SK-N-MC (cell line): Measurements from ENCODE around the gene ZNF804A.

Experiments used
- DNase-seq: peaks from one replicate; pipeline ENCODE4 v3.0.0-alpha.2; 2011; ENCODE audit warnings: low read depth, low spot score
- H3K27ac ChIP-seq: fragments of 200-600 bp; sonication (generic); 2 replicates; pipeline ENCODE4 v1.5.1; 2016; ENCODE audit warnings: mixed run types
- H3K36me3 ChIP-seq: fragments of 200-600 bp; sonication (generic); 2 replicates; pipeline ENCODE4 v1.6.1; 2017; ENCODE audit warnings: antibody characterized with exemption, low read length, mixed read lengths; ENCODE audit not compliant: insufficient read depth
- H3K4me3 ChIP-seq: fragments of 200-600 bp; sonication (generic); 2 replicates; pipeline ENCODE4 v1.5.1; 2016
- H3K9ac ChIP-seq: fragments of 200-600 bp; sonication (generic); 2 replicates; pipeline ENCODE4 v1.8.0; 2017; ENCODE audit warnings: mixed run types, mixed read lengths; ENCODE audit not compliant: insufficient read length
- H3K9me3 ChIP-seq: fragments of 200-600 bp; sonication (generic); 2 replicates; pipeline ENCODE4 v1.6.1; 2017; ENCODE audit warnings: low read depth, mild to moderate bottlenecking, antibody characterized with exemption, low read length, moderate library complexity, mixed read lengths
- EZH2 ChIP-seq: fragments of 200-600 bp; sonication (generic); IDR thresholded peaks from one replicate; pipeline ENCODE4 v1.6.1; 2017; ENCODE audit warnings: antibody characterized with exemption
- FOXP2 ChIP-seq: optimal IDR thresholded peaks from 2 replicates; pipeline ENCODE3; 2011; ENCODE audit warnings: mild to moderate bottlenecking, moderate library complexity; ENCODE audit not compliant: insufficient read depth; ENCODE audit errors: extremely low read length, control extremely low read depth
- POLR2AphosphoS5 ChIP-seq: IDR thresholded peaks from 2 replicates; pipeline ENCODE4 v1.6.1; 2012; ENCODE audit warnings: mild to moderate bottlenecking, low read depth, low read length, borderline replicate concordance

ZNF804A gene

DNA sequence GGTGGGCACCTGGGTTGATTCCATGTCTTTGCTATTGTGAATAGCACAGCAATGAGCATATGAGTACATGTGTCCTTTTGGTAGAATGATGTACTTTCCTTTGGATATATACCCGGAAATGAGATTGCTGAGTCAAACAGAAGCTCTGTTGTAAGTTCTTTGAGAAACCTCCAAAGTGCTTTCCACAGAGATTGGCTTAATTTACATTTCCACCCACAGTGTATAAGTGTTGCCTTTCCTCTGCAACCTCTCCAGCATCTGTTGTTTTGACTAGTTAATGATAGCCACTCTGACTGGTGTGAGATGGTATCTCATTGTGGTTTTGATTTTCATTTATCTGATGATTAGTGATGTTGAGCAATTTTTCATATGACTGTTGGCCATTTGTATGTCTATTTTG is 194.8 kb downstream of the ZNF804A start:
- no peak for DNase-seq
- H3K9me3 ChIP-seq = no peaks in the 10 kb centered on the region
- H3K36me3 ChIP-seq = no peaks in the 10 kb centered on the region
- H3K4me3 ChIP-seq = no peak overlapping the region
- TF ChIP-seq POLR2AphosphoS5 = no peak
- no peak for TF ChIP-seq EZH2
- TF ChIP-seq FOXP2 = no peak
- no peak overlapping the region for H3K27ac ChIP-seq
- no peak overlapping the region for H3K9ac ChIP-seq

DNA sequence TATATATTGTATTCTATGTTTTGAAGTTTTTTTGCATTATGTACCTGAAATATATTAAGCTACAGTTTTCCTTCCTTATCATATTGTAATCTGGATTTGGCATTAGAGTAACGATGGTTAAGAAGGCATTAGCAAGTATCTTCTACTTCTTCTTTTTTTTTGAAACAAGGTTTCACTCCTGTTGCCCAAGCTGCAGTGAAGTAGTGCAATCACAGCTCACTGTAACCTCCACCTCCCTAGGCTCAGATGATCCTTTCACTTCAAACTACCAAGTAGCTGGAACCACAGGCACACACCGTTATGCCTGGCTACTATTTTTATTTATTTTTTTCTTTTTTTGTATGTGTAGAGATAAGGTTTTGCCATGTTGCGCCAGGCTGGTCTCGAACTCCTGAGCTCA is 201.1 kb downstream of the ZNF804A start:
- H3K9ac ChIP-seq = no peak overlapping the region
- H3K4me3 ChIP-seq = no peak overlapping the region
- no peak for TF ChIP-seq POLR2AphosphoS5
- no peak for TF ChIP-seq EZH2
- TF ChIP-seq FOXP2 = no peak
- DNase-seq = no peak
- no peak overlapping the region for H3K27ac ChIP-seq
- H3K9me3 ChIP-seq = no peaks in the 10 kb centered on the region
- H3K36me3 ChIP-seq = no peaks in the 10 kb centered on the region

DNA sequence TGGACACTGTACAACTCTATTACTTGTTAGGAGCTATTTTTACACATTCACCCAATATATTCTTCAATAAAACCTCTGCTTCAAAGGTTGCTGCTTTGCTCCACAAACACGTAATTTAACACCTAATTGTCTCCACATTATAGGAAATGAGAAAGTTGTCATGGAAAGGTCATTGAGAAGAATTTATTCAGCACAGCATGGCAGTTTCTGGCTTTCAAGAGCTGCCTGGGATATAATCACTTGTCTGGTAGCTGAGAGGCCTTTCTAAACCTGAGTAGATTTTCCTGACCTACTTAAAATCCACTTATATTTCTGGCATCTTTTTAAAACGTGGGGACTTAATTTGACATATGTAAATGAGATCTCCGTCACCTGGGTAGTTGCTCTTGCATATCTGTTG is 216.1 kb downstream of the ZNF804A start:
- Histone ChIP-seq H3K9ac (no peak overlapping the region), H3K4me3 (no peak overlapping the region), H3K27ac (no peak overlapping the region), H3K9me3 (no peaks in the 10 kb centered on the region), H3K36me3 (no peaks in the 10 kb centered on the region)
- TF ChIP-seq POLR2AphosphoS5 (no peak), FOXP2 (no peak), EZH2 (no peak)
- DNase-seq = no peak

DNA sequence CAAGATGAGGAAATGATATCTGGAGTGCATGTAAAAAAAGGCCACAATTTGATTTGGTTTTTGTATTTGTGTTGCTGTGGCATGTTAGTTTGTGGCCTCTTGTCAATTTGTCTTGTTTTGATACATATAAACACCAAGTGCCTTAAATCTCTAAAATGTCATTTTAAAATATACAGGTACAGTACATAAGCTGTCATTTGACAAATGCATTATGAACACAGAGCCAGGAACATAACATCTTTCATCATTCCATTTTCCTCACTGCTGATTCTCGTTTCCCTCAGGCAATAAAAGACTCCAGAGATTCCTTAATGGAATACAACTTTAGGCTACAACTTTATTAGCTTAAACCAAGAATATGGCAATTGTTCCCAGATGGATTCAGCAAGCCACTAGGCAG is 217.5 kb downstream of the ZNF804A start:
- H3K9me3 ChIP-seq = no peaks in the 10 kb centered on the region
- no peak overlapping the region for H3K4me3 ChIP-seq
- H3K36me3 ChIP-seq = no peaks in the 10 kb centered on the region
- H3K9ac ChIP-seq = no peak overlapping the region
- no peak for DNase-seq
- no peak for TF ChIP-seq POLR2AphosphoS5
- TF ChIP-seq FOXP2 = no peak
- TF ChIP-seq EZH2 = no peak
- no peak overlapping the region for H3K27ac ChIP-seq

DNA sequence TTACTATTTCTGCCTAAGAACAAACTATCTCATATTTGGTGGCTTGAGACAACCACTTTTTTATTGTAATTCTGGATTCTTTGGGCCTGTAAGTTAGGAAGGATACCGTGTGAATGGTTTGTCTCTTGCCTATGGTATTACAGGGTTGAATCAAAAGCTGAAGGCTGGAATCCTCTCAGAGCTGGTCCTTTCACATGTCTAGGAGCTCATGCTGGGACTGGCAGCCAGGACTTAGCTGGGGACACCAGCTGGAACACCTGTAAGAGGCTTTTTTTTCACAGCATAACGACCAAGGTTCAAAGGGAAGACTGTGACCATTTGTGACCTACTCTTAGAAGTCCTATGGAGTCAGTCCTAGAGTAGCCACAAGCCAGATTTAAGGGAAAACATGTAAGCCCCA is 226.3 kb downstream of the ZNF804A start:
- no peak for DNase-seq
- Histone ChIP-seq H3K27ac (no peak overlapping the region), H3K9ac (no peak overlapping the region), H3K36me3 (no peaks in the 10 kb centered on the region), H3K9me3 (no peaks in the 10 kb centered on the region), H3K4me3 (no peak overlapping the region)
- TF ChIP-seq FOXP2 (no peak), POLR2AphosphoS5 (no peak), EZH2 (no peak)

DNA sequence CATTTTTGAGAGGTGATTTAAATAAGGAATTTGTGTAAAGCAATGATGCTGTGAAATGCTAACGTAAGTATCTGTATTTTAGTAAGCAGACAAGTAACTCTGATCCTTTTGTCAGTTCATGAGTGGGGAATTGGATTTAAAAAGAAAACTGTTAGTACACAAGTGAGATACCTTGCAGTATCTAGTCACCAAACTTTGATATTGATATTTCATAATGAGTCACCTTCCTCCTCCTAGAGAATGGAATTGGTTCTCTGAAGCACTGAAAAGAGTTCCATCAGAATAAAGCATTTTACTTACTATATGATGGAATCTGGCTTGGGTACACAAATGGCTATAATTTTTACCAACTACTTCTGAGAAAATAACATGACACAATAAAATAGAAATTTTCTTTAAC is 232.2 kb downstream of the ZNF804A start:
- H3K9ac ChIP-seq = no peak overlapping the region
- H3K27ac ChIP-seq = no peak overlapping the region
- no peaks in the 10 kb centered on the region for H3K9me3 ChIP-seq
- no peaks in the 10 kb centered on the region for H3K36me3 ChIP-seq
- no peak for DNase-seq
- H3K4me3 ChIP-seq = no peak overlapping the region
- no peak for TF ChIP-seq EZH2

DNA sequence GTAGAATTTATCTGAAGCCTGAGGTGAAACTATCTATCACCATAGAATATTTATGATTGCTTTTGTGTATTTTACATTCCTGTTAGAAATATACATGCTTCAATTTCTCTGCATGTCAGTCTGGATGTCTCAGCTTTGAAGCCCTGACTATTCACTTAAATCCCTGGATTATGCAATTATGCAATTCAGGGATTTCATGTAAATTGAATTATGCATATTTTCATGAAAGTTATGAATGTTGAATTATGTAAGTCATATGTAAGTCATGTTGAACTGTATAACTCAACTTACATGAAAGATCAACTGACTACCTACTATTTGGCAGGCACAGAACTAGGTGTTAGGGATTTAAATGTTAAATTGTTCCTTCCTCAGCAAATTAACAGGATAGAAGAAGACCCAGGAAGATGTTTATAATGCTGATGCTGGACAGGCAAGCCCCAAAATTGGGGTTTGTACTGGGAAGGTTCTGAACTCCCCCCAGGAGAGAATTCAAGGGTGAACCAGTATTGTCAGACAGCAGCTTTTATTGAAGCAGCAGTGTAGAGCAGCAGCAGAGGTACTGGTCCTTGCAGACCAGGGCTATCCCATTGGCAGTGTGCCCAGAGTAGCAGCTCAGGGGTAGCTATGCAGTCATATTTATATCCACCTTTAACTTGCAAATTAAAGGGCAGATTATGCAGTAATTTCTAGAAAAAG is 236.5 kb downstream of the ZNF804A start:
- TF ChIP-seq POLR2AphosphoS5 (no peak), EZH2 (no peak)
- no peak overlapping the region for H3K4me3 ChIP-seq
- no peaks in the 10 kb centered on the region for H3K36me3 ChIP-seq
- H3K27ac ChIP-seq = no peak overlapping the region
- H3K9ac ChIP-seq = no peak overlapping the region
- H3K9me3 ChIP-seq = no peaks in the 10 kb centered on the region
- no peak for DNase-seq

DNA sequence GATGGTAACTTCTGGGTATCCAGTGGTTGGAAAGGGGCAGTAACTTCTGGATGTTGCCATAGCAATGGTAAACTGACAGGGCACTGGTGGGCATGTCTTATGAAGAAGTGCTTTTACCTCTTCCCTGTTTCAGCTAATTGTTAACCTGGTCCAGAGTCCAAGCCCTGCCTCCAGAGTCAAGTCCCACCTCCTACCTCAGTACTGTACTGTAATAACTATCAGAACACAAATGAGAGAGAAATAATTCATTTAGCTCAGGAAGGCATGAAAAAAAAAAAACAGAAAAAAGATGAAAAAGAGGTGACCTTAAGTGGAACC is 237.0 kb downstream of the ZNF804A start:
- no peak for DNase-seq
- Histone ChIP-seq H3K27ac (no peak overlapping the region), H3K36me3 (no peaks in the 10 kb centered on the region), H3K9ac (no peak overlapping the region), H3K4me3 (no peak overlapping the region), H3K9me3 (no peaks in the 10 kb centered on the region)
- TF ChIP-seq FOXP2 (no peak), POLR2AphosphoS5 (no peak), EZH2 (no peak)

DNA sequence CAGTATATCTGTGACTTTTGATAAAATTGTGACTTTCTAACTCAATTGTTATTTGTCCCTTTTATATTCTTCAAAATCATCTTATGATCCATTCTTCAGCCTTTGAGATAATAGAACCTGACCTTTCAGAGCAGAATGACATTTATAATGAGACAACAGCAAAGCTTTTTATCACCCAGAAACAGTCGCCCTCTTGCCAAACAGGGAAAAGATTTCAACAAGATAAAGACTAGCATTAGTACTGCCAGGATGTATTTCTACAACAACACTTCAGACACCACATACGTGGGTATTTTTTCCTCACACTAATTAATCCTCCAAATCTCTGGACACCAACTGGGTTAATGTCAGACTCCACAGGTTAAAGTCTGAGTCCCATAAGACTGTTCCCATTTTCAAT is 249.0 kb downstream of the ZNF804A start:
- H3K9me3 ChIP-seq = no peaks in the 10 kb centered on the region
- TF ChIP-seq POLR2AphosphoS5 = no peak
- TF ChIP-seq EZH2 = no peak
- TF ChIP-seq FOXP2 = no peak
- H3K27ac ChIP-seq = no peak overlapping the region
- no peaks in the 10 kb centered on the region for H3K36me3 ChIP-seq
- H3K9ac ChIP-seq = no peak overlapping the region
- H3K4me3 ChIP-seq = no peak overlapping the region
- no peak for DNase-seq
